GM12892 (cell line): Measurements from ENCODE around the gene PBX1.

Experiments
- DNase-seq: peaks from one replicate; pipeline ENCODE4 v3.0.0; 2011; ENCODE audit not compliant: insufficient read length
- FAIRE-seq: peaks from 2 replicates; lab custom pipeline; 2011; peaks lifted over from hg19 to GRCh38; lab: Jason Lieb, UNC
- POLR2A ChIP-seq: IDR thresholded peaks from 2 replicates; pipeline ENCODE4 v1.6.1; 2011; ENCODE audit warnings: low read depth, low read length, control low read depth
- POLR2AphosphoS5 ChIP-seq: IDR thresholded peaks from 2 replicates; pipeline ENCODE4 v1.6.1; 2011; ENCODE audit warnings: low read depth, low read length, control low read depth
- TAF1 ChIP-seq: IDR thresholded peaks from 2 replicates; pipeline ENCODE4 v1.6.1; 2011; ENCODE audit warnings: low read depth, mild to moderate bottlenecking, control low read depth, low read length, borderline replicate concordance

The PBX1 gene

GRCh38 chr1:164557270-164557669, 1.7 kb upstream of the PBX1 start:
- FAIRE-seq (no peak), DNase-seq (no peak)
- TF ChIP-seq TAF1 (no peak), POLR2AphosphoS5 (no peak), POLR2A (no peak)

- FAIRE-seq (no peak), DNase-seq (no peak)
- no peak for TF ChIP-seq TAF1
- TF ChIP-seq POLR2A, result no peak
- no peak for TF ChIP-seq POLR2AphosphoS5
Measured at GRCh38 chr1:164559342-164560051, 513 bp downstream of the PBX1 start.

- TF ChIP-seq TAF1, result no peak
- TF ChIP-seq POLR2AphosphoS5, result no peak
- TF ChIP-seq POLR2A, result no peak
- FAIRE-seq (no peak), DNase-seq (no peak)
Measured at GRCh38 chr1:164560121-164560541, 1.1 kb downstream of the PBX1 start.

GRCh38 chr1:164560556-164560955, 1.6 kb downstream of the PBX1 start:
- TF ChIP-seq TAF1, result no peak
- no peak for TF ChIP-seq POLR2AphosphoS5
- no peak for TF ChIP-seq POLR2A
- FAIRE-seq (no peak), DNase-seq (no peak)

GRCh38 chr1:164561007-164561406, 2.0 kb downstream of the PBX1 start:
- TF ChIP-seq POLR2A (no peak), POLR2AphosphoS5 (no peak), TAF1 (no peak)
- FAIRE-seq, result no peak

GRCh38 chr1:164561472-164561871, 2.5 kb downstream of the PBX1 start:
- TF ChIP-seq POLR2AphosphoS5 (no peak), POLR2A (no peak), TAF1 (no peak)
- DNase-seq (no peak), FAIRE-seq (no peak)

More at GRCh38 chr1:164561007-164561406, 2.0 kb downstream of the PBX1 start:
- no peak for DNase-seq

- TF ChIP-seq TAF1 (no peak), POLR2AphosphoS5 (no peak), POLR2A (no peak)
Measured at GRCh38 chr1:164562061-164562460, 3.1 kb downstream of the PBX1 start.

GRCh38 chr1:164562511-164562910, 3.5 kb downstream of the PBX1 start:
- TF ChIP-seq POLR2AphosphoS5 (no peak), TAF1 (no peak), POLR2A (no peak)
- DNase-seq (no peak), FAIRE-seq (no peak)

More at GRCh38 chr1:164562061-164562460, 3.1 kb downstream of the PBX1 start:
- DNase-seq, result no peak
- no peak for FAIRE-seq

- no peak for TF ChIP-seq TAF1
- no peak for TF ChIP-seq POLR2A
- TF ChIP-seq POLR2AphosphoS5, result no peak
- DNase-seq (no peak), FAIRE-seq (no peak)
Measured at GRCh38 chr1:164562947-164563520, 4.0 kb downstream of the PBX1 start.

- FAIRE-seq (no peak), DNase-seq (no peak)
- TF ChIP-seq TAF1, result no peak
- TF ChIP-seq POLR2A, result no peak
Measured at GRCh38 chr1:164563721-164564360, 4.9 kb downstream of the PBX1 start.

GRCh38 chr1:164564378-164564777, 5.4 kb downstream of the PBX1 start:
- DNase-seq (no peak), FAIRE-seq (no peak)
- no peak for TF ChIP-seq POLR2A
- TF ChIP-seq POLR2AphosphoS5, result no peak
- TF ChIP-seq TAF1, result no peak

GRCh38 chr1:164565357-164565756, 6.4 kb downstream of the PBX1 start:
- FAIRE-seq, result no peak
- no peak for TF ChIP-seq POLR2AphosphoS5
- no peak for TF ChIP-seq TAF1
- TF ChIP-seq POLR2A, result no peak
- no peak for DNase-seq

GRCh38 chr1:164567774-164568173, 8.8 kb downstream of the PBX1 start:
- DNase-seq, result no peak
- no peak for FAIRE-seq
- TF ChIP-seq POLR2AphosphoS5 (no peak), POLR2A (no peak), TAF1 (no peak)
